Body of pancreas (tissue), 4 donors: ENCODE measurements around the gene RGS7BP.

Source experiments
- CTCF ChIP-seq, 7 experiments: fragments of 450-650 bp in 4 of 7; fragments of 200-600 bp in 3 of 7; sonication (generic) in 3 of 7; IDR thresholded peaks; one replicate each; pipeline ENCODE4 v1.5.1; 2016 to 2019; ENCODE audit warnings: antibody characterized with exemption in 7 of 7
- POLR2A ChIP-seq, 3 donors: fragments of 450-650 bp; IDR thresholded peaks; one replicate each; pipeline ENCODE4 v1.6.1; 2016; ENCODE audit warnings: antibody characterized with exemption in 3 of 3, mild to moderate bottlenecking in 2 of 3

GRCh38 chr5:64628901-64629300 lies 123.1 kb downstream of the RGS7BP start:
- TF ChIP-seq POLR2A (IDR thresholded peaks at IDR 0.05) (no peak), CTCF (IDR thresholded peaks at IDR 0.05) (no peak)
